HG02870 (cell line): ENCODE measurements around the gene DLG2.

Experiments
- ATAC-seq: cut with Tn5 transposase; IDR thresholded peaks from one replicate; pipeline ENCODE4 v1.9.1; 2021; ENCODE audit warnings: mild to moderate bottlenecking, moderate library complexity; ENCODE audit not compliant: unreplicated experiment

The DLG2 gene

GRCh38 chr11:84091212-84091986 is 1535.7 kb downstream of the DLG2 start:
- no peak for ATAC-seq

GRCh38 chr11:84089072-84090057 is 1537.8 kb downstream of the DLG2 start:
- ATAC-seq, result no peak

DNA sequence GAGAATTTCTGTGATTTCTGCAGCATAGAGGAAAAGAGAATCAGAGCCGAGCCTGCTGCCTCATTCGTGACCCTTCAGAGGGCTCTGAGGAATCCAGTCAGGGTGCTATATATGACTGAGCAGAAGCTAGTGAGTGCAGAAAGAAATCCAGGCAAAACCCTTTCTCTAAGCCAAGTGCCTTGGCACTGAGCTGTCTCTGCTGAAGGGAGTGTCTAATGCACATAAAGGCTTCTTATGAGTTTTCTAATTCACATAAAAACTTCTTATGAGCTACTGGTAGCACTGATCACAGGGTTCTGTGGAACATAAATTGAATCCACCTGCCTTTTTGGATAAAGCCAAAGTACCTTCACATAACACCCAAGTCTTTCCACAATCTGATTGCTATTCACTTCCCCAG is 1555.3 kb downstream of the DLG2 start:
- no peak for ATAC-seq

DNA sequence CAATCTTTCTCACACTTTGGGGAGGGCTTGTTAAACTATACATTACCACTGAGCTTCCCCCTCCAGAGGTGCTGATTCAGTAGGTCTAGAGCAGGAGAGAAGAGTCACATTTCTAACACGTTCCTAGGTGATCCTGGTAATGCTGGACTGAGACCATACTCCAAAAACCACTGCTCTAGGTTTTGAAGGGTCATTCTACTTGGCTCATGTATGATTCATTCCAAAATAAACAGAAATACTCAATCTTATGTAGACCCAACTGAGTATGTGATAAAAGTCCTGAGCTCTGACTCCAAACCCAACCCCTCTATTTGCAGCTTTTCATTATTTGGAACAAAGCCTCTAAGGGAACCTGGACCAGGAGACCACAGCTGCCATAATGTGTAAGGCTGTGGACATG is 1558.1 kb downstream of the DLG2 start:
- ATAC-seq, result no peak

DNA sequence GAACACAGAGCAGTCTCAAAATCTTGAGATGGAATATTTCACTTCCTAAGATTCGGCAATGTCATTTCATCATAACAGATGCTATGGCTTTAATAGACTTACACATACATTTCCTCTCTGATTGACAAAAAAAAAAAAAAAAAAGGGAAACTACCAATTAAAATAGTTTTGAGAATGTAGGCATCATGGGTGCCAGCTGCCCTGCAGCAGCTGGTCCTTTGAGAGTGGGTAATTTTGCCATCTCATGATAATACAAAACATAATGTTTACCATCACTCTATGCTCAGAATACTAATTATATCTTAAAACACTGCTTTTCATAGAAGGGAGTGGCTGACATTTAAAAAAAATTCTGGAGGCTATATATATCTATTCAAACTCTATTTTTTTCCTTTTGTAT is 1565.4 kb downstream of the DLG2 start:
- ATAC-seq, result no peak

DNA sequence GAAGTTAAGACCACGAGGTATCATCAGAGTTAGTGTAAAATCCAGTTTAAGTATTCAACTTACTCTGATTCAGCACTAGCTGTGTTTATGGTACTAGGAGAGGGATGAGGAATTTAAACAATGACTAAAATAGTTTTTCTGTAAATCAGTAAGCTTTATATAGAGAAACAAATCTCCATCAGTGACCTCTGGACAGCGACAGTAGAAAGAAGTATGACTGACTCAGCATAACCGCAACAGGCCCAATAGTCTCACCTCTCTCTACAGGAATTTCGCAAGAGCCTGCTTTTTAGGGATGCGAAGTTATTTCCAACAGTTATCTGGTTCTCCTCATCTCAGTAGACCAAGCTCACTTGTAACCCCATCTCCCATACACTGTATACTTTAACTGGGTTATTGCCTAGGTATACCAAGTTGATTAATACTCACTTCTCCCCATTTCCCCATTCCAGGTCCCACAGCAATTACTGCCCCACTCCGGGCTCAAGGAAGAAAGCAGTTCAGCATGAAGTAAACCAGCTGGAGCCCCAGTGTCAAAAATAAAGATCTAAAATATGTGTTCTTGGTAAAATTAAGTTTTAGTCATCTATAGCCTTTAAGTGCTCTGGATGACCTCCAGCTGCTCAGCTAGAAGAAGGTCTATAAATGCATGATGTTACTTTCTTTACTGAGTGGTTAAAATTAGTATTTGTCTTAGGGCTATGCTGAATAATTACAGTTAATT is 1570.3 kb downstream of the DLG2 start:
- no peak for ATAC-seq

- no peak for ATAC-seq
Measured at GRCh38 chr11:84045146-84045545, 1582.0 kb downstream of the DLG2 start.

- no peak for ATAC-seq
Measured at GRCh38 chr11:84044706-84045105, 1582.4 kb downstream of the DLG2 start.

GRCh38 chr11:84036664-84037194 is 1590.4 kb downstream of the DLG2 start:
- no peak for ATAC-seq

DNA sequence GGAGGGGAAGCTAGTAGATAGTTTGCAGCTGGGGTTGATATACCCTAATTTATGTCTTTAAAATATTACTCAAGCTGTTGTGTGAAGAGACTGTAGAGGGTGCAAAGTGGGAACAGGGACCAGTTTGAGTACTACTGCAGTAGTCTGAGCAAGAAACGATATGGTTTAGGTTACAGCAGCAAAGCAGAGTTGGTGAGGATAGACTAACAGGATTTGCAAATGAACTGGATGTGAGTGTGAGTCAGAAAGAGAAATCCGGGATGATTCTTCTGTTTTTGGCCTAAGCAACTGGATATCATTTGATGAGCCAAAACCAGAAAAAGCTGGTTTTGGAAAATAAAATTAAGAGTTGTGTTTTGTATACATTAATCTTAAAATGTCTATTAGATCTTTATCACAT is 1591.5 kb downstream of the DLG2 start:
- ATAC-seq, result no peak

GRCh38 chr11:84034484-84034883 is 1592.7 kb downstream of the DLG2 start:
- ATAC-seq, result no peak

DNA sequence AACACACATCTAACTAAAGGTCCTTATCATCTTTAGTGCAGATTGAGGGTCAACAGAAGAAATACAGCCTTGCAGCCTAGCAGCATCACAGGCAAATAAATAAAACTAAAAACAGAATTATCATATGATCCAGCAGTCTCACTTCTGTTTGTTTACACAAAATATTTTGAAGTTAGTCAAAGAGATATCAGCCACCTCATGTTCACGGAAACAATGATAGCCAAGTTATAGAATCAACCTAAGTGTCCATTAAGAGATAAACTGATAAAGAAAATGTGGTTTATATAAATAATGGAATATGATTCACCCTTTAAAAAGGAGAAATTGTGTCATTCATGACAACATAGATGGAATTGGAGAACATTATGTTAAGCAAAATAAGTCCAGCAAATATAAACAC is 1602.9 kb downstream of the DLG2 start:
- ATAC-seq, result no peak

- no peak for ATAC-seq
Measured at GRCh38 chr11:84022695-84023094, 1604.4 kb downstream of the DLG2 start.

DNA sequence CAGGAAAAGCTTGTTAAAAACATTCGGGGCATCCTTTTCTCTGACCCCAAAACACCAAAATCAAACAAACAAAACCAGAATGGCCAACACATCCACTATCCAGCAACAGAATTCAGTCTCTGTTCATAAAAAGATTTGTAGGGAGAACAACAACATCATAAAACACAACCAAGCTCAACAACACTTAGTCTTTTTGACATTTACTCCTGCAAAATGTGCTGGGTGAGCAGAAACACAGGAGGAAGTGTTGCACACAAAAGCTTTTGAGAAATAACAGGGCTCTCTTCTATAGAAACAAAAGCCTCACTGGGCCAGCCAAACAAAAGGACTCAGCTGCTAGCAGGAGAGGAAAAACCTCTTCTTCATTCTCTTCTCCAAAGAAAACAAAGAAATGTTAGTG is 1604.9 kb downstream of the DLG2 start:
- no peak for ATAC-seq

GRCh38 chr11:84021291-84021690 is 1605.9 kb downstream of the DLG2 start:
- no peak for ATAC-seq

GRCh38 chr11:84019571-84020194 is 1607.5 kb downstream of the DLG2 start:
- ATAC-seq, result no peak

DNA sequence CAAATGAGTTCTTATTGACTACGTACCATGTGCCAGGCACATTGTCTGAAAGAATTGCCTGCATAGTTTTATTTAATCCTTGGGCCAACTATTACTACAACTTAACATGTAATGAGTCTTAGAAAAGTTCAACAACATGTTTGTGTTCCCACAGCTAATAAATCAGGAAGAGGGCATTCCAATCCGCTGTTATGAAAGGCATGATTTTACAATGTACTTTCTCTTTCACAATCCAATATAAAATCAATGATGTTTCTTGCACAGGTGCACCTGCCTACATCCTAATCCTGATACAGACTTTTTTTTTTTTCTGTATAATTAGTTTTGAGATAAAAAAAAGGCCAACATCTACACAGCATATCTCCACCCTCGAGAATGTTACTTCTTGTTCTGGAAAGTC is 1612.6 kb downstream of the DLG2 start:
- ATAC-seq, result no peak

GRCh38 chr11:84012171-84012826 is 1614.8 kb downstream of the DLG2 start:
- ATAC-seq, result no peak

DNA sequence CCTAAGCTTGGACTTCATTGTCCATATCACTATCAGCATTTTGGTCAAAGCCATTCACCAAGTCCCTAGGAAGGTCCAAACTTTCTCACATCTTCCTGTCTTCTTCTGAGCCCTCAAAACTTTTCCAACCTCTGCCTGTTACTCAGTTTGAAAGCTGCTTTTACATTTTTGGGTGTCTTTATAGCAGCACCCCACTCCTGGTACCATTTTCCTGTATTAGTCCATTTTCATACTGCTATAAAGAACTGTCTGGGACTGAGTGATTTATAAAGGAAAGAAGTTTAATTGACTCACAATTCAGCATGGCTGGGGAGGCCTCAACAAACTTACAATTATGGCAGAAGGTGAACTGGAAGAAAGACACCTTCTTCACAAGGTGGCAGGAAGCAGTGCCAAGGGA is 1624.0 kb downstream of the DLG2 start:
- ATAC-seq, result no peak

GRCh38 chr11:83998921-83999320 is 1628.2 kb downstream of the DLG2 start:
- no peak for ATAC-seq
